ENCODE results near the gene SEC61A1. TPM values are rescaled to one million over a fixed set of nuclear protein-coding genes. Genes with fewer than 3 reads are reported as not detected.

SEC61A1 gene
- total RNA-seq, 1 donor from 2014 or later, result 89.8 TPM

DNA sequence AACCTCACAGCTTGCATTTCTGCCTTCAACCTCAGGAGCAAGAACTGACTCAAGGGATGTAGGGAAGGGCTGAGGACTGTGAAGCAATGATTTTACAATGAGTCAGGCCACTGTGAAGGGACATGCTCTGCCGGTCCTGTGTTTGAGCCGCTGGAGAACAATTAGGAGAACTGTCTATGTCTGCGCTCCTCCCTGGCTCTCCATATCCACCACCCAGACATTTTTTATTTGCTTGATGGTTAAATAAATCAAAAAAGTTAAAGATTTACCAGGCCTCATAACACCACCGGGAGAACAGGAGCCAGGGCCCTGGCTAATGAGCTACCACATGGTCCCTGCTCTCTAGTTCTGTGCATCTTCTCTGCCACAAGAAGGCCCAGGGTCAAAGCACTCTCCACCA is 29.6 kb downstream of the SEC61A1 start:
- Histone ChIP-seq H3K9me3 (ENCODE audit: control insufficient read depth in 3 of 3, low read length in 3 of 3) (no peaks in the 10 kb centered on the region), H3K4me3 (ENCODE audit: low read length in 3 of 3) (no peak overlapping the region), H3K36me3 (ENCODE audit: control insufficient read depth in 3 of 3, insufficient read depth in 3 of 3, low read length in 3 of 3) (peaks cover 8 to 33% (median 26%) of the 10 kb centered on the region in 3 donors), H3K27me3 (ENCODE audit: control insufficient read depth in 3 of 3, insufficient read depth in 3 of 3, low read length in 3 of 3) (no peaks in the 10 kb centered on the region), H3K27ac (ENCODE audit: low read depth, low read length) (no peak overlapping the region), H3K4me1 (ENCODE audit: control insufficient read depth in 3 of 3, insufficient read depth in 3 of 3, low read length in 3 of 3) (peaks cover 22 to 28% (median 27%) of the 10 kb centered on the region in 3 donors), H3K9ac (ENCODE audit: low read depth in 1 of 3, low read length in 3 of 3) (no peak overlapping the region)

DNA sequence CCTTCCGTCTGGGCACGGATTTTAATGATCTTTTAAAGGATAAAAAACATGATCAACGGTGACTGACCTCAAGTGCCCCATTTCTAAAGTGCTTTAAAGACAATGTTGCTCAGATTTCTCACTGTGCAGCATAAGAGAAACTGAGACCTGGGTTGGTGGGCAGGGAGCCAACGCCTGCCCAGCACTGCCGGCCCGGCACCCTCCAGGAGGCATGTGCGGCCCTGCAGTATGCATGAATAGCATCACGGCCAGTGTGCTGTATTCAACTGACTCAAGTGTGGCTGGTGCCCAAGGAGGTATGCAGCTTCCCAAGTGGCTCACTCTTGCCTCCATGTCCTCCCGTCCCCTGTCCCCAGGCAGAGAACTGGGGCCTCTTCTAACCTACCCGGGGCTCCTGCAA is 30.3 kb downstream of the SEC61A1 start:
- no peak overlapping the region for H3K4me3 ChIP-seq (ENCODE audit: low read length in 3 of 3)
- peaks cover 20 to 25% (median 22%) of the 10 kb centered on the region in 3 donors for H3K4me1 ChIP-seq (ENCODE audit: control insufficient read depth in 3 of 3, insufficient read depth in 3 of 3, low read length in 3 of 3)
- no peaks in the 10 kb centered on the region for H3K9me3 ChIP-seq (ENCODE audit: control insufficient read depth in 3 of 3, low read length in 3 of 3)
- no peak overlapping the region for H3K9ac ChIP-seq (ENCODE audit: low read depth in 1 of 3, low read length in 3 of 3)
- no peak overlapping the region for H3K27ac ChIP-seq (ENCODE audit: low read depth, low read length)
- peaks cover 10 to 40% (median 31%) of the 10 kb centered on the region in 3 donors for H3K36me3 ChIP-seq (ENCODE audit: control insufficient read depth in 3 of 3, insufficient read depth in 3 of 3, low read length in 3 of 3)
- no peaks in the 10 kb centered on the region for H3K27me3 ChIP-seq (ENCODE audit: control insufficient read depth in 3 of 3, insufficient read depth in 3 of 3, low read length in 3 of 3)

DNA sequence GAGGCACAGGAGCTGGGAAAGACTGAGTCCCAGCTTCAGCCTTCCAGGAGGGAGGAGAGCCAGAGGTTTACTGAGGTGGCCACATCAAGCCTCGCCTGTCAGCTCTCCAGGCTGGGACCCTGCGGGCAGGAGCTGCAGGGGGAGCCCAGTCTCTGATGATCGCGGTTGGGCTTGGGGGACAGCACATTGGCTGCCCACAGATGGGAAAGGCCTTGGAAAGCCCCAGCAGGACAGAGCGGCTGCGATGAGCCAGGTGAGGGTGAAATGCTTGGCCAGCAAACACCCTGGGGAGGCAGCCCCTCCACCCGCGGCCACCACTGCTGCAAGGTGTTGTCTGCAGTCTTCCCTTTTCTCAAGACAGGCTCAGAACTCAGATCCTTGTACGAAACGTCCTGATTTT is 31.2 kb downstream of the SEC61A1 start:
- peaks cover 12 to 40% (median 32%) of the 10 kb centered on the region in 3 donors for H3K36me3 ChIP-seq (ENCODE audit: control insufficient read depth in 3 of 3, insufficient read depth in 3 of 3, low read length in 3 of 3)
- no peak overlapping the region for H3K27ac ChIP-seq (ENCODE audit: low read depth, low read length)
- no peak overlapping the region for H3K4me3 ChIP-seq (ENCODE audit: low read length in 3 of 3)
- H3K27me3 ChIP-seq (ENCODE audit: control insufficient read depth in 3 of 3, insufficient read depth in 3 of 3, low read length in 3 of 3), result no peaks in the 10 kb centered on the region
- H3K9me3 ChIP-seq (ENCODE audit: control insufficient read depth in 3 of 3, low read length in 3 of 3), result no peaks in the 10 kb centered on the region
- H3K9ac ChIP-seq (ENCODE audit: low read depth in 1 of 3, low read length in 3 of 3), result peak overlapping the region in 1 of 3 donors; percentile 24
- peaks cover 17 to 23% (median 21%) of the 10 kb centered on the region in 3 donors for H3K4me1 ChIP-seq (ENCODE audit: control insufficient read depth in 3 of 3, insufficient read depth in 3 of 3, low read length in 3 of 3)

DNA sequence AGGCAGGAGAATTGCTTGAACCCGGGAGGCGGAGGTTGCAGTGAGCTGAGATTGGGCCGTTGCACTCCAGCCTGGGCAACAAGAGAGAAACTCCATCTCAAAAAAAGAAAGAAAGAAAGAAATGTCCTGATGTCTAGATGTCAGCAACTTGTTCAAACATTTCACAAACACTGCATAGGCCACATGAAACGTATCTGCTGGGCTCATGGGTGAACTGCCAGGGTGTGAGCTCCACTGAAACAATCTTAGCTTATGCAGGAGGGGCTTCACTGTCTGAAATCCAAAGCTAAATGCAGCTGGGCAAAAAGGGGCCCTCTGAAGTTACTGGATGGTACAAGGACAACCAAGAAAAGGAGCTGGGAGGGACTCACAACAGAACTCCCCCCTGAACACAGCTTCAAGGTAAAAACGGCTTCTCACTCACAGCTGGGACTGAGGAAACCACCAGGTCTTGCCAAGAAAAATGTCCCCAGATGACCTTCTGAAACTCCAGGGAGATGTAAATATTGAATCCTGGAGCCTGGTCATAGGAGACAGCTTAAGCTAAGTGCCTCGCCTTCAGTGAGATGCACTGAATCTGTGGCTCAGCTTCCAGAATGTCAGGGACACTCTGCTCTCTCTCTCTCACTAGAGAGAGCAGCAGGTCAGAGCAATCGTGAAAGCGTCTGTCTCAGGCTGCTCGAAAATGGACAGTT is 31.9 kb downstream of the SEC61A1 start:
- H3K9me3 ChIP-seq (ENCODE audit: control insufficient read depth in 3 of 3, low read length in 3 of 3), result no peaks in the 10 kb centered on the region
- peak overlapping the region; percentile 27 to 63 (median 45) for H3K9ac ChIP-seq (ENCODE audit: low read depth in 1 of 3, low read length in 3 of 3)
- peaks cover 12 to 39% (median 29%) of the 10 kb centered on the region in 3 donors for H3K36me3 ChIP-seq (ENCODE audit: control insufficient read depth in 3 of 3, insufficient read depth in 3 of 3, low read length in 3 of 3)
- no peak overlapping the region for H3K4me3 ChIP-seq (ENCODE audit: low read length in 3 of 3)
- H3K27me3 ChIP-seq (ENCODE audit: control insufficient read depth in 3 of 3, insufficient read depth in 3 of 3, low read length in 3 of 3), result no peaks in the 10 kb centered on the region
- no peak overlapping the region for H3K27ac ChIP-seq (ENCODE audit: low read depth, low read length)
- peaks cover 17 to 23% (median 21%) of the 10 kb centered on the region in 3 donors for H3K4me1 ChIP-seq (ENCODE audit: control insufficient read depth in 3 of 3, insufficient read depth in 3 of 3, low read length in 3 of 3)

DNA sequence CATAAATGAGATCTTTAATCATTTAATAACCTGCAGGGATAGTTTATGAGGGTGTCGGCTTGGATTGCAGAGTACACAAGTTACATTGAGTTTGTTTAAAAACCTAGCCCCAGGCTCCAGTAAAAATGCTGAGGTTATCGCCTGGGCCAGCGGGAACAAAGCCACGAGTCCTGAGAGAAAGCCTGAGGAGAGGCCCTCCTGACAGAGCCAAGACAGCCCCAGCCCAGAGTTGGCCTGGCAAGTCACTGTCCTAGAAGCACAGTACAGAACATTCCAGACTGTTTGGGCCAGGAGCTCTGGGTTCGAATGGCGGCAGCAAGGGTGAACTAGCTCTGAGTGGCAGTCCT is 32.4 kb downstream of the SEC61A1 start:
- no peak overlapping the region for H3K4me3 ChIP-seq (ENCODE audit: low read length in 3 of 3)
- peak overlapping the region; percentile 25 for H3K27ac ChIP-seq (ENCODE audit: low read depth, low read length)
- H3K4me1 ChIP-seq (ENCODE audit: control insufficient read depth in 3 of 3, insufficient read depth in 3 of 3, low read length in 3 of 3), result peaks cover 17 to 23% (median 21%) of the 10 kb centered on the region in 3 donors
- H3K9me3 ChIP-seq (ENCODE audit: control insufficient read depth in 3 of 3, low read length in 3 of 3), result no peaks in the 10 kb centered on the region
- H3K36me3 ChIP-seq (ENCODE audit: control insufficient read depth in 3 of 3, insufficient read depth in 3 of 3, low read length in 3 of 3), result peaks cover 11 to 34% (median 26%) of the 10 kb centered on the region in 3 donors
- H3K9ac ChIP-seq (ENCODE audit: low read depth in 1 of 3, low read length in 3 of 3), result peak overlapping the region; percentile 27 to 60 (median 45)
- H3K27me3 ChIP-seq (ENCODE audit: control insufficient read depth in 3 of 3, insufficient read depth in 3 of 3, low read length in 3 of 3), result no peaks in the 10 kb centered on the region

DNA sequence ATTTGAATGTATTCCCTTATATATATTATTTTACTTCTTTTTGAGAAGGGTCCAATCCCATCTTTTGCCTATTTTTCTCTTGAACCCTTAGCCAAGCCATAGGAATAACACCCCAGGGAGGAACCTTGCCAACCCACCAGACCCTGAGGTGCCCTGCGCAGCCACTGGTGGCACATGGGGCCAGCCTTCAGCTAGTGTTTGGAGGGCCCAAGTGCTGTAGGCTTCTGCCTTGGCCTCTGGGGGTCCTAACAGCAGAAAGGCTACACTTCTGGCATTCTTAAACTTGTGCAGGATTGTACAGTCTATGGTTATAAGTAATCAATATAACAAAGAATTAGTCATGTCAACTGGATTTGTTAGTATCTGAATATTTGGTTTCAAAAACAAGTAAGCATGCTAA is 36.9 kb downstream of the SEC61A1 start:
- Histone ChIP-seq H3K27me3 (ENCODE audit: control insufficient read depth in 3 of 3, insufficient read depth in 3 of 3, low read length in 3 of 3) (no peaks in the 10 kb centered on the region), H3K36me3 (ENCODE audit: control insufficient read depth in 3 of 3, insufficient read depth in 3 of 3, low read length in 3 of 3) (peaks cover 8 to 26% (median 17%) of the 10 kb centered on the region in 3 donors), H3K27ac (ENCODE audit: low read depth, low read length) (no peak overlapping the region), H3K9ac (ENCODE audit: low read depth in 1 of 3, low read length in 3 of 3) (no peak overlapping the region), H3K4me1 (ENCODE audit: control insufficient read depth in 3 of 3, insufficient read depth in 3 of 3, low read length in 3 of 3) (peaks cover 10 to 16% (median 16%) of the 10 kb centered on the region in 3 donors), H3K9me3 (ENCODE audit: control insufficient read depth in 3 of 3, low read length in 3 of 3) (no peaks in the 10 kb centered on the region), H3K4me3 (ENCODE audit: low read length in 3 of 3) (no peak overlapping the region)

DNA sequence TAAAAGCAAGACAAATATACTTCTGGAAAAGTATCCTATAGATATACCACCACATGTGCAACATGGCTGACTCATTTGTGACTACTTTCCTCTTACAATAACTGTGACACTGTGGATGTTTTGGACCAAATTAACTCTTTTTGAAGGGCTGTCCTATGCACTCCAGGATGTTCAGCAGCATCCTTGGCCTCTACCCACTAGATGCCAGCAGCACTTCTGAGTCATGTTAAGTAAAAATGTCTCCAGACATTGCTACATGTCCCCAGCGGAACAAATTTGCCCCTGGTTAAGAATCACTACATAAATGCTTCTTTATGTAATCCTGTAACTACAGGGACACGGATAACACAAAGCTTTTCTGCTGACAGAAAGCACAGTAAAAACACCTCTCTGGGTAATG is 39.3 kb downstream of the SEC61A1 start:
- Histone ChIP-seq H3K36me3 (ENCODE audit: control insufficient read depth in 3 of 3, insufficient read depth in 3 of 3, low read length in 3 of 3) (peaks cover 9 to 26% (median 19%) of the 10 kb centered on the region in 3 donors), H3K9me3 (ENCODE audit: control insufficient read depth in 3 of 3, low read length in 3 of 3) (no peaks in the 10 kb centered on the region), H3K27me3 (ENCODE audit: control insufficient read depth in 3 of 3, insufficient read depth in 3 of 3, low read length in 3 of 3) (no peaks in the 10 kb centered on the region), H3K4me3 (ENCODE audit: low read length in 3 of 3) (no peak overlapping the region), H3K9ac (ENCODE audit: low read depth in 1 of 3, low read length in 3 of 3) (no peak overlapping the region), H3K27ac (ENCODE audit: low read depth, low read length) (no peak overlapping the region), H3K4me1 (ENCODE audit: control insufficient read depth in 3 of 3, insufficient read depth in 3 of 3, low read length in 3 of 3) (peaks cover 4 to 6% (median 5%) of the 10 kb centered on the region in 3 donors)

DNA sequence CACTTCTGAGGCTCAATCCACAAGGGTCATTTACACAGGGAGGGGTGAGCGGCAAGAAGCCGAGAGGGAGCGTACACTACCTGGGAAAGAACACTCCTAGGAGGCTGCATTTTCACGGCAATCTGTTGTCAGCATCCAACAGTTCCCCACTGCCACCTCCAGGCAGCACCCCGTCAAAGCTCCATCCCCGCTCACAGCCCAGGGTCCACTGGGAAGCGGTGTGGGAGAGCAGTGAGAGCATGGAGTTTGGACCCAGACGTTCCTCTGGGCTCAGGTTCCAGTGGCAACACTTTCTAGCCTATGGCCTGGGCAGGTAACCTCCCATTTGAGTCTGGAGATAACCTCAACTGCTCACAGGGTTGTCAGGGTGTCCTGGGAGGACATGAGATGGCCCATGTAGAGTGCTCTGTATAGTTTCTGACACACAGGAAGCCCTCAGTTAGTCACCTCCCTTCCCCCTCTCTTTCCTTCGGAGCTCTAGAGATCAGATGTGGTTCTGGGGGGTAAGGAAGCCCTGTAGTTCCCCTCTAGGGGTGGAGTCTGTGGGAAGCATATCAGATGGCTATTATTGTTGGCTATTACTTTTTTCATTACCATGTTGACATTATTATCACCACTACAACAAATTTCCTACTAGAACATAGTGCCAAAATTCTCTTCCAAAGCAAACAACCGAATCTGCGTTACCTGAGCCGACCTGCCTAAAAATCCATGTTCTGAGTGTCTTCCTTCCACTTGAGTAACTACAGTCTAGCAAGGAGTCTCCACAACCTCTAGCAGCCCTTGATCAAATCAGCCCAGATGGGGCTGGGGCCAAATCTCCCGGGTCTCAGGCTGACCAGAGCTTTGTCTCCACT is 42.3 kb downstream of the SEC61A1 start:
- no peak overlapping the region for H3K4me3 ChIP-seq (ENCODE audit: low read length in 3 of 3)
- H3K27ac ChIP-seq (ENCODE audit: low read depth, low read length), result no peak overlapping the region
- no peaks in the 10 kb centered on the region for H3K9me3 ChIP-seq (ENCODE audit: control insufficient read depth in 3 of 3, low read length in 3 of 3)
- H3K36me3 ChIP-seq (ENCODE audit: control insufficient read depth in 3 of 3, insufficient read depth in 3 of 3, low read length in 3 of 3), result peaks cover 19 to 45% (median 34%) of the 10 kb centered on the region in 3 donors
- H3K27me3 ChIP-seq (ENCODE audit: control insufficient read depth in 3 of 3, insufficient read depth in 3 of 3, low read length in 3 of 3), result no peaks in the 10 kb centered on the region
- no peak overlapping the region for H3K9ac ChIP-seq (ENCODE audit: low read depth in 1 of 3, low read length in 3 of 3)
- H3K4me1 ChIP-seq (ENCODE audit: control insufficient read depth in 3 of 3, insufficient read depth in 3 of 3, low read length in 3 of 3), result peaks cover 4 to 6% (median 5%) of the 10 kb centered on the region in 3 donors

DNA sequence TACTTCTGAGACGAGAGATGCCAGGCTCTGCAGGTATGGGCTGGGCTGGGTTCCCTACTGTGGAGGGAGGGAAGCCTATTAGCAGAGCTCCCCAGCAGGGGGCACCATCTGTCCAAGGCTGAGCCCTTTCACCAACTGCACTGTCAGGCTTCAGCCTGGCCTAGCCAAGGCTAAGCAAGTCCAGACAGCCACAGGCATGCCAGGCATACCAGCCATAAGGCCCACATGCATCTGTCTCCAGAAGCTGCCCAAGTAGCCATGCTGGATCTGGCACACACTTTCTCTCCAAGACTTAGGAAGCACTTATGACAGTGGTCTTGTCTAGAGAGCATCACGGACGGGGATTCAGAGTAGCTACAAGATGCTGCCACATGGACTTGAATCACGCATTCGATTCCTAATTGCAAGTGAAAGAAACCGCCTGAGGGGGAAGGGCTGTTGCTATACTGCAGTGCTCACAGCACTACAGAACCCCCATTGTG is 43.0 kb downstream of the SEC61A1 start:
- Histone ChIP-seq H3K9ac (ENCODE audit: low read depth in 1 of 3, low read length in 3 of 3) (no peak overlapping the region), H3K9me3 (ENCODE audit: control insufficient read depth in 3 of 3, low read length in 3 of 3) (no peaks in the 10 kb centered on the region), H3K27me3 (ENCODE audit: control insufficient read depth in 3 of 3, insufficient read depth in 3 of 3, low read length in 3 of 3) (no peaks in the 10 kb centered on the region), H3K36me3 (ENCODE audit: control insufficient read depth in 3 of 3, insufficient read depth in 3 of 3, low read length in 3 of 3) (peaks cover 25 to 49% (median 41%) of the 10 kb centered on the region in 3 donors), H3K4me1 (ENCODE audit: control insufficient read depth in 3 of 3, insufficient read depth in 3 of 3, low read length in 3 of 3) (peaks cover 4 to 6% (median 5%) of the 10 kb centered on the region in 3 donors), H3K27ac (ENCODE audit: low read depth, low read length) (no peak overlapping the region), H3K4me3 (ENCODE audit: low read length in 3 of 3) (no peak overlapping the region)

DNA sequence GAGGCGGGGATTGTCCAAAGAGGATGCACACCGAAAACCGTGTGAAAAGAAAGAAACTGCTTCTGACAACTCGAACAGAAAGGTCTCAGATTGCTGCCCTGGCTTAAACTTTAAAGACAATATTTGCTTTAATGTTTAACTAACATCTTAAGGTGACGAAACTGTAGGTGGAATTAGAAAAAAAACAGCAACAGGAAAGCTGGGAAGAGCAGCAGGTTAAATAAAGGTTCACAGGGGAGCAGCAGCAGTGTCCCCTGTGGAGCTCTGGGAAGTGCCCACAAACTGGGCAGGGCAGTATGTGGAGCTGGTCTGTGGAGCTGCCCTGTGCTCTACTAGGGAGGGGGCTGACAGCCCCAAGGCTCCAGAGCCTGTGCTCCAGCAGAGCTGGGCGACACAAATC is 46.0 kb downstream of the SEC61A1 start:
- H3K4me3 ChIP-seq (ENCODE audit: low read length in 3 of 3), result no peak overlapping the region
- peaks cover 29 to 53% (median 43%) of the 10 kb centered on the region in 3 donors for H3K36me3 ChIP-seq (ENCODE audit: control insufficient read depth in 3 of 3, insufficient read depth in 3 of 3, low read length in 3 of 3)
- no peaks in the 10 kb centered on the region for H3K27me3 ChIP-seq (ENCODE audit: control insufficient read depth in 3 of 3, insufficient read depth in 3 of 3, low read length in 3 of 3)
- peaks cover 4 to 6% (median 5%) of the 10 kb centered on the region in 3 donors for H3K4me1 ChIP-seq (ENCODE audit: control insufficient read depth in 3 of 3, insufficient read depth in 3 of 3, low read length in 3 of 3)
- H3K9ac ChIP-seq (ENCODE audit: low read depth in 1 of 3, low read length in 3 of 3), result no peak overlapping the region
- no peak overlapping the region for H3K27ac ChIP-seq (ENCODE audit: low read depth, low read length)
- H3K9me3 ChIP-seq (ENCODE audit: control insufficient read depth in 3 of 3, low read length in 3 of 3), result no peaks in the 10 kb centered on the region
